Measurements from ENCODE around the gene URB2.
"Not testable (repeated sequence)": the region's sequence is repeated elsewhere in the genome, so short reads cannot be mapped to it uniquely, and the experiment has no call there.

The URB2 gene

DNA sequence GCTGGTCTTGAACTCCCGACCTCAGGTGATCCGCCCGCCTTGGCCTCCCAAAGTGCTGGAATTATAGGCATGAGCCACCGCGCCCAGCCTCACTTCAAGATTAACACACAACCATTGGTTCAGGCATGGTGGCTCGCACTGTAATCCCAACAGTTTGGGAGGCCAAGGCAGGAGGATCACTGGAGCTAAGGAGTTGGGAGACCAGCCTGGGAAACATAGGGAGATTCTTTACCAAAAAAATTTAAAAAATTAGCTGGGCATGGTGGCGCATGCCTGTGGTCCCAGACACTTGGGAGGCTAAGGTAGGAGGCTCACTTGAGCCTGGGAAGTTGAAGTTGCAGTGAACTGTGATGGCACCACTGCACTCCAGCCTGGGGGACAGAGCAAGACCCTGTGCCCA lies 30.2 kb upstream of the URB2 start:
- peaks cover 20% of the 10 kb centered on the region for H3K36me3 ChIP-seq (ENCODE audit: control insufficient read depth, low read depth, low read length)
- H3K27ac ChIP-seq (ENCODE audit: low read length); H3K4me3 ChIP-seq (ENCODE audit: low read length); H3K9ac ChIP-seq (ENCODE audit: low read length); H3K9me3 ChIP-seq (ENCODE audit: control insufficient read depth, low read depth, low read length); H3K27me3 ChIP-seq (ENCODE audit: control insufficient read depth, insufficient read depth, low read length); H3K4me1 ChIP-seq (ENCODE audit: control insufficient read depth, low read depth, low read length): not testable (repeated sequence)

DNA sequence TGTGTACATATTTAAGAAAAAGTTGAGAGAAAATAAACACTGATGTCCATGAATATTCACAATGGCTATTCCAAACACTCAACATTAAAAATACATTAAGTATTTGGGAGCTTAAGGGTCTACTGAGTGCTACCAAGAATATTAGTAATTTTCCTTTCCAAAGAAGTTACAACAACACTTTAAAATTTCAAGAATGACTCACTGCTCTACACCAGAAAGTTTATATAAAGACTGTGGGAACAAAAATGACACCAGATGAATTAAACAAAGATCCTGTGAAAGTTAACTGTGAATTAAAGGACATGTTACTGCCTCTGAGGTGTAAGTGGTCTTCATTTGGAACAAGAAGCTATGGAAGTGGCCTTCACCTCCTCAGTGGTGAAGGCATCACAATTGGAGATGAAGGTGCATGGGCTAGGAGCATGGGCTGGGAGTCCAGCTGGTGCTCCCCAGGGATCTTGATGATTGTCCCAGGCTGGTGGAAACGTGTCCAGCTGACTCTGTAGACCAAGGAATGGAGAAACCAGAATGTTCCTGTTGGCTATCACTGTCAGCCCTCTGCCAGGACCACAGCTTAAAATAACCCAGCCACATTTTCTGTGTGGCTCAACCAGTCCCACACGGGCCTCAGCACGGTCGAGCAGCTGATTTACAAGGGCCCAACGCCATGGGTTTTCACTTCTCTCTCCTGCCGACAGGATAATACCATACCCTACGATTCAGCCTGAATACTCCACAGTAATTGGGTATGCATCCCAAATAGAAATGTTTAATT lies 28.9 kb upstream of the URB2 start:
- Histone ChIP-seq H3K9me3 (ENCODE audit: control insufficient read depth, low read depth, low read length) (no peaks in the 10 kb centered on the region), H3K4me3 (ENCODE audit: low read length) (no peak overlapping the region), H3K36me3 (ENCODE audit: control insufficient read depth, low read depth, low read length) (peaks cover 32% of the 10 kb centered on the region), H3K27ac (ENCODE audit: low read length) (no peak overlapping the region), H3K27me3 (ENCODE audit: control insufficient read depth, insufficient read depth, low read length) (no peaks in the 10 kb centered on the region), H3K9ac (ENCODE audit: low read length) (no peak overlapping the region), H3K4me1 (ENCODE audit: control insufficient read depth, low read depth, low read length) (peaks cover 6% of the 10 kb centered on the region)

DNA sequence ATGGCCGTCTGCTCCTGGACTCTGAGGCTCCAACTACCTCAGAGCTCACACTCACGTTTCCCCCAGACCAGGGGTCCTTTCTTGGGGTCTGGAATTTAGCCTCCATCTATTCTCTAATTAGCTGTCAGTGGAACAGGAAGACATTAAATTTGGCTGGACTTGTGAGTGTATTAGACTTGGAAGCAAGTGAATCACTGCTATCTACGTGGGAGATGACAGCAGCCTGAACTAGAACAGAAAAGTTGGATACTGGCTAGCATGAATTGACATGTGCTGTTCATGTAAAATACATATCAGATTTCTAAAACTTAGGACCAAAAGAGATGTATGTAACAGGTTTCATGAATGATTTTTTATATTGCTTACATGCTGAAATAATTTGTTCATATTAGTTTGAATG lies 28.2 kb upstream of the URB2 start:
- H3K9me3 ChIP-seq (ENCODE audit: control insufficient read depth, low read depth, low read length): no peaks in the 10 kb centered on the region
- no peaks in the 10 kb centered on the region for H3K27me3 ChIP-seq (ENCODE audit: control insufficient read depth, insufficient read depth, low read length)
- no peak overlapping the region for H3K9ac ChIP-seq (ENCODE audit: low read length)
- H3K4me1 ChIP-seq (ENCODE audit: control insufficient read depth, low read depth, low read length): peaks cover 6% of the 10 kb centered on the region
- no peak overlapping the region for H3K27ac ChIP-seq (ENCODE audit: low read length)
- no peak overlapping the region for H3K4me3 ChIP-seq (ENCODE audit: low read length)
- peaks cover 37% of the 10 kb centered on the region for H3K36me3 ChIP-seq (ENCODE audit: control insufficient read depth, low read depth, low read length)

DNA sequence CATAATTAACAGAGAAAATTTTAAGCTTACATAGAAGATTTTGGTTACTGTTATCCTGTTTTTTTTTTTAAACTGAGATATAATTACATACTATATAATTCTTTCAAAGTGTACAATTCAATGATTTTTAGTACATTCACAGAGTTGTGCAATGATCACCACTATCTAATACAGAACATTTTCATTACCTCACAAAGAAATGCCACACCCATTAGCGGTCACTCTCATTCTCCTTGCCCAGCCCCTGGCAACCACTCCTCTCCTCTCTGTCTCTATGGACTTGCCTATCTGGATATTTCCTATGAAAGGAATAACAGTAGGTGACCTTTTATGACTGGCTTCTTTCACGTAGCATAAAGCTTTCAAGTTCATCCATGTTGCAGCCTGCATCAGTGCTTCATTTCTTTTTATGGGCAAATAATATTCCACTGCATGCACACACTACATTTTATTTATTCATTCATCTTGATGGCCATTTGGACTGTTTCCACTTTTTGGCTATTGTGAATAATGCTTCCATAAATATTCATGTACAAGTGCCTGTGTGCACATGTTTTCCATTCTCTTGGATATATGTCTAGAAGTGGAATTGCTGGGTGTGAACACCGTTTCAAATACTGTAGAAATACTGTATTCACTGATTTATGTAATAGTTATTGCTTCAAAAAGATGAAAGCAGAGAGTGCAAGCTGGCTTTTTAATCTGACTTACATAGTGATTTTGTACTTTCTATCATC lies 26.7 kb upstream of the URB2 start:
- Histone ChIP-seq H3K27ac (ENCODE audit: low read length) (no peak overlapping the region), H3K9me3 (ENCODE audit: control insufficient read depth, low read depth, low read length) (no peaks in the 10 kb centered on the region)

DNA sequence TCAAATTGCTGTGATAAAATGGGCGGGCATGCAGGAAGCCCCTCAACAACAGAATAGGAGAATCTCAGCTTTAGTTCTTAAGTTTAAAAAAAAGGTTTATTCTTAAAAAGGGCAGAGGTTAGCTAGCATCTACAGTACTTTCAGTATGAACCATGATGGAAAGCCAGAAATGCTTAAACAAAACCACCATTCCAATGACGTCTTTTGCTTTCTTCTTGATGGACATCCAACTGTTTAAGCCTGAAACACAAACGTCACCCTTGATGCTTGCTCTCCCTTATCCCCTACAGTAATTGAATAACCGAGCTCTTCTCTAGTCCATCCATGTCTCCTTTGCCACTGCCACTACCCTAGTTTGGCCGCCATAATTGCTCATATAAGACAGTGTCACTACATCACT lies 25.8 kb upstream of the URB2 start:
- H3K4me3 ChIP-seq (ENCODE audit: low read length): no peak overlapping the region
- peaks cover 6% of the 10 kb centered on the region for H3K4me1 ChIP-seq (ENCODE audit: control insufficient read depth, low read depth, low read length)
- H3K36me3 ChIP-seq (ENCODE audit: control insufficient read depth, low read depth, low read length): peaks cover 31% of the 10 kb centered on the region
- no peaks in the 10 kb centered on the region for H3K9me3 ChIP-seq (ENCODE audit: control insufficient read depth, low read depth, low read length)
- no peaks in the 10 kb centered on the region for H3K27me3 ChIP-seq (ENCODE audit: control insufficient read depth, insufficient read depth, low read length)
- H3K9ac ChIP-seq (ENCODE audit: low read length): no peak overlapping the region
- no peak overlapping the region for H3K27ac ChIP-seq (ENCODE audit: low read length)

More for the DNA sequence above, 26.7 kb upstream of the URB2 start:
- Histone ChIP-seq H3K9ac (ENCODE audit: low read length) (no peak overlapping the region), H3K4me1 (ENCODE audit: control insufficient read depth, low read depth, low read length) (peaks cover 6% of the 10 kb centered on the region), H3K36me3 (ENCODE audit: control insufficient read depth, low read depth, low read length) (peaks cover 31% of the 10 kb centered on the region), H3K27me3 (ENCODE audit: control insufficient read depth, insufficient read depth, low read length) (no peaks in the 10 kb centered on the region), H3K4me3 (ENCODE audit: low read length) (no peak overlapping the region)

DNA sequence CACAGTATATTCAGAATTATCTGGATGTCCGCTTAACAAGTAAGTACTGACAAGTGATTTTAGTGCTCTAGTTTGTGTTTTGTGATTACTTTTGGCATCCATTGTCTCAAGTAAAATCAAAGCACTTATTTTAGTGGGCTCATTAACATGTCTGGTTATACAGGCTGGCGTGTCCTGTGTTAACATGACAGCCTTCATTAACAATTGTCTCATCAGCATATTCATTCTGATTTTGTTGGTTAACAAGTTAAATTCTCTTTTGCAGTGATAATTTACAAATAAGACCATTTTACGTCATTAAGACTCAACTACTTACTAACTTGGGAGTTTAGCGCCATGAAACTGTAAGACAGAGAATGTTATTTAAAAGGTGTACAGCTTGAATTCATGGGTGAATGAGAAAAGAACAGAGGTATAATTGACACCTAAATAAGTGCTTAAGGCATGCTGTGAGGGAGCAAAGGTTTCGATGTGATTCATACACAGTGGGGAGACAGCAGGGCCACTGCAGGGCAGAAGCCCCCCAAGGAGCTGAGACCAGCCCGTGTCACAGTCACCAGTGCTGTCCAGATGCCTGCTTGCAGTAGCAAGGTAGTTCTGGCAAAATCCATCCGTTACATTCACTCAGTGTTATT lies 22.6 kb upstream of the URB2 start:
- Histone ChIP-seq H3K9ac (ENCODE audit: low read length) (no peak overlapping the region), H3K27me3 (ENCODE audit: control insufficient read depth, insufficient read depth, low read length) (no peaks in the 10 kb centered on the region), H3K36me3 (ENCODE audit: control insufficient read depth, low read depth, low read length) (peaks cover 35% of the 10 kb centered on the region), H3K4me3 (ENCODE audit: low read length) (no peak overlapping the region), H3K27ac (ENCODE audit: low read length) (no peak overlapping the region), H3K9me3 (ENCODE audit: control insufficient read depth, low read depth, low read length) (no peaks in the 10 kb centered on the region), H3K4me1 (ENCODE audit: control insufficient read depth, low read depth, low read length) (peaks cover 19% of the 10 kb centered on the region)

DNA sequence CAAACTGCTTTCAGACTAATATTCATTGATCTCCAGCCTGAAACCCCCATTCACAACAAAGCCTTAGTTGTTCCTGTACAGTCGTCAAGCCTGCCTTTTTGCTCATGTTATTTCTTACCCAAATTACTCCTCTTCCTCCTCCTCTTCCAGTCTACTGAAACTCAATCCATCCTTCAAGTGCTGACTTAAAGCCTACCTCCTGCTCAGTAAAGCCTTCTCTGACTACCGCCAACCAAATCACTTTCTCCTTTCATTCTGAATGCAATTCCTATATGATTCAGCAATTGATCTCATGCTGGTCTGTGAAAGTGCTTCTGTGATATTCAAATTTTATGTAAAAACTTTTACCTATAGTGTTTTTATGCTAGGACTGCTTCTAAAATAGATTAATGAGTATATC lies 18.7 kb upstream of the URB2 start:
- Histone ChIP-seq H3K4me1 (ENCODE audit: control insufficient read depth, low read depth, low read length) (peaks cover 13% of the 10 kb centered on the region), H3K9me3 (ENCODE audit: control insufficient read depth, low read depth, low read length) (no peaks in the 10 kb centered on the region), H3K9ac (ENCODE audit: low read length) (no peak overlapping the region), H3K27ac (ENCODE audit: low read length) (no peak overlapping the region), H3K36me3 (ENCODE audit: control insufficient read depth, low read depth, low read length) (peaks cover 43% of the 10 kb centered on the region), H3K4me3 (ENCODE audit: low read length) (no peak overlapping the region), H3K27me3 (ENCODE audit: control insufficient read depth, insufficient read depth, low read length) (no peaks in the 10 kb centered on the region)

DNA sequence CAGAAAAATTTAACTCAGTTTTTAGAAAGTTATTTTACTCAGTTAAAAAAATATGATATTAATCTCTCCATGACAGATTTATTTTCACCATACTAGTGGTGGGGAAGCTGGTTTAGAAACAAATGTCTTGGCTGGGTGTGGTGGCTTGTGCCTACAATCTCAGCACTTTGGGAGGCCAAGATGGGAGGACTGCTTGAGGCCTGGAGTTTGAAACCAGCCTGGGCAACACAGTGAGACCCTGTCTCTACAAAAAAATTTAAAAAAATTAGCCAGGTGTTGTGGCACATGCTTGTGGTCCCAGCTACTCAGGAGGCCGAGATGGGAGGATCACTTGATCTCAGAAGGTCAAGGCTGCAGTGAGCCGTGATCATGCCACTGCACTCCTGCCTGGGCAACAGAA lies 17.5 kb upstream of the URB2 start:
- H3K4me3 ChIP-seq (ENCODE audit: low read length): no peak overlapping the region
- no peak overlapping the region for H3K27ac ChIP-seq (ENCODE audit: low read length)
- H3K36me3 ChIP-seq (ENCODE audit: control insufficient read depth, low read depth, low read length): peaks cover 40% of the 10 kb centered on the region
- no peaks in the 10 kb centered on the region for H3K27me3 ChIP-seq (ENCODE audit: control insufficient read depth, insufficient read depth, low read length)
- H3K9ac ChIP-seq (ENCODE audit: low read length): no peak overlapping the region
- peaks cover 13% of the 10 kb centered on the region for H3K4me1 ChIP-seq (ENCODE audit: control insufficient read depth, low read depth, low read length)
- no peaks in the 10 kb centered on the region for H3K9me3 ChIP-seq (ENCODE audit: control insufficient read depth, low read depth, low read length)

GRCh38 chr1:229613938-229614337 lies 12.1 kb upstream of the URB2 start:
- Histone ChIP-seq H3K27ac (ENCODE audit: low read length) (no peak overlapping the region), H3K27me3 (ENCODE audit: control insufficient read depth, insufficient read depth, low read length) (no peaks in the 10 kb centered on the region), H3K4me3 (ENCODE audit: low read length) (no peak overlapping the region), H3K4me1 (ENCODE audit: control insufficient read depth, low read depth, low read length) (no peaks in the 10 kb centered on the region), H3K9ac (ENCODE audit: low read length) (no peak overlapping the region), H3K36me3 (ENCODE audit: control insufficient read depth, low read depth, low read length) (peaks cover 32% of the 10 kb centered on the region), H3K9me3 (ENCODE audit: control insufficient read depth, low read depth, low read length) (no peaks in the 10 kb centered on the region)

DNA sequence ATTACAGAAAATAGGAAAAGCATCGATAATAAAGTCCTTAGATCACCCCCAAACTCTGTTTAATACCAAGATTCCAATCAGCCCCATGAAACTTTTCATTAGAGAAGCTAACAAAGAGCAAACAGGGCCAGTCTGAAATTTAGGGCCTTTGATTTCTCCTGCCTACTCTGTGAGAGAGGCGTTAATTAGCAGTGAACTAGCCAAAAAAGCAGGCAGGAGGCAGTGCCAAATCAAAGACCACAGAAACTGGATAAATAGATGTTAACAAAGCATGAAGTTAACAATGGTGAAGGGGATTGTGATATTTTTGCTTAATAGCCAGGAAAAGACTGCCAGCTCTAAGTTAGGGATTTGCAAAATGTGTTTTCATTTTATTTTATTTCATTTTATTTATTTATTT lies 11.3 kb upstream of the URB2 start:
- Histone ChIP-seq H3K27me3 (ENCODE audit: control insufficient read depth, insufficient read depth, low read length) (no peaks in the 10 kb centered on the region), H3K4me3 (ENCODE audit: low read length) (no peak overlapping the region), H3K27ac (ENCODE audit: low read length) (no peak overlapping the region), H3K4me1 (ENCODE audit: control insufficient read depth, low read depth, low read length) (no peaks in the 10 kb centered on the region), H3K9me3 (ENCODE audit: control insufficient read depth, low read depth, low read length) (no peaks in the 10 kb centered on the region), H3K9ac (ENCODE audit: low read length) (no peak overlapping the region), H3K36me3 (ENCODE audit: control insufficient read depth, low read depth, low read length) (peaks cover 26% of the 10 kb centered on the region)

- Histone ChIP-seq H3K27me3 (ENCODE audit: control insufficient read depth, insufficient read depth, low read length) (no peaks in the 10 kb centered on the region), H3K9me3 (ENCODE audit: control insufficient read depth, low read depth, low read length) (no peaks in the 10 kb centered on the region), H3K27ac (ENCODE audit: low read length) (no peak overlapping the region), H3K9ac (ENCODE audit: low read length) (no peak overlapping the region), H3K4me1 (ENCODE audit: control insufficient read depth, low read depth, low read length) (no peaks in the 10 kb centered on the region), H3K4me3 (ENCODE audit: low read length) (no peak overlapping the region), H3K36me3 (ENCODE audit: control insufficient read depth, low read depth, low read length) (peaks cover 5% of the 10 kb centered on the region)
Measured at GRCh38 chr1:229617351-229618100, 8.5 kb upstream of the URB2 start.

Data from iPS-18a (cell line).